Esophagus muscularis mucosa (tissue), 4 donors: ENCODE data around the gene ULK4.

Experiments used
- EP300 ChIP-seq: sonication (generic); formaldehyde crosslinking; IDR thresholded peaks from one replicate; pipeline ENCODE4 v1.6.1; 2017; ENCODE audit warnings: antibody characterized with exemption
- POLR2A ChIP-seq: fragments of 450-650 bp; IDR thresholded peaks from one replicate; pipeline ENCODE4 v1.6.1; 2017; ENCODE audit warnings: antibody characterized with exemption, moderate library complexity, mild to moderate bottlenecking, low read depth
- POLR2AphosphoS5 ChIP-seq, 2 donors: sonication (generic); formaldehyde crosslinking; IDR thresholded peaks; one replicate each; pipeline ENCODE4 v1.6.1; 2017; ENCODE audit warnings: antibody characterized with exemption in 2 of 2
- TF ChIP-seq, protein P1 (sequence below), 3 experiments: fragments of 200-600 bp in 2 of 3; fragments of 450-650 bp in 1 of 3; sonication (generic) in 2 of 3; IDR thresholded peaks; one replicate each; pipeline ENCODE4 v1.5.1; 2017 to 2019; ENCODE audit warnings: antibody characterized with exemption in 3 of 3, mild to moderate bottlenecking in 2 of 3, moderate library complexity in 1 of 3

GRCh38 chr3:41477399-41478014 is 484.4 kb downstream of the ULK4 start:
- TF ChIP-seq, protein P1, sequence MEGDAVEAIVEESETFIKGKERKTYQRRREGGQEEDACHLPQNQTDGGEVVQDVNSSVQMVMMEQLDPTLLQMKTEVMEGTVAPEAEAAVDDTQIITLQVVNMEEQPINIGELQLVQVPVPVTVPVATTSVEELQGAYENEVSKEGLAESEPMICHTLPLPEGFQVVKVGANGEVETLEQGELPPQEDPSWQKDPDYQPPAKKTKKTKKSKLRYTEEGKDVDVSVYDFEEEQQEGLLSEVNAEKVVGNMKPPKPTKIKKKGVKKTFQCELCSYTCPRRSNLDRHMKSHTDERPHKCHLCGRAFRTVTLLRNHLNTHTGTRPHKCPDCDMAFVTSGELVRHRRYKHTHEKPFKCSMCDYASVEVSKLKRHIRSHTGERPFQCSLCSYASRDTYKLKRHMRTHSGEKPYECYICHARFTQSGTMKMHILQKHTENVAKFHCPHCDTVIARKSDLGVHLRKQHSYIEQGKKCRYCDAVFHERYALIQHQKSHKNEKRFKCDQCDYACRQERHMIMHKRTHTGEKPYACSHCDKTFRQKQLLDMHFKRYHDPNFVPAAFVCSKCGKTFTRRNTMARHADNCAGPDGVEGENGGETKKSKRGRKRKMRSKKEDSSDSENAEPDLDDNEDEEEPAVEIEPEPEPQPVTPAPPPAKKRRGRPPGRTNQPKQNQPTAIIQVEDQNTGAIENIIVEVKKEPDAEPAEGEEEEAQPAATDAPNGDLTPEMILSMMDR (IDR thresholded peaks at IDR 0.05), result no peak
- TF ChIP-seq EP300 (no peak), POLR2A (no peak), POLR2AphosphoS5 (IDR thresholded peaks at IDR 0.05) (no peak)
